Measurements from ENCODE around the gene RHOT2. TPM values are rescaled to one million over a fixed set of nuclear protein-coding genes. Genes with fewer than 3 reads are reported as not detected.

RHOT2 gene
- total and polyA plus RNA-seq, 7 experiments from 2014 or later = 32.7 to 232 (median 177) TPM

DNA sequence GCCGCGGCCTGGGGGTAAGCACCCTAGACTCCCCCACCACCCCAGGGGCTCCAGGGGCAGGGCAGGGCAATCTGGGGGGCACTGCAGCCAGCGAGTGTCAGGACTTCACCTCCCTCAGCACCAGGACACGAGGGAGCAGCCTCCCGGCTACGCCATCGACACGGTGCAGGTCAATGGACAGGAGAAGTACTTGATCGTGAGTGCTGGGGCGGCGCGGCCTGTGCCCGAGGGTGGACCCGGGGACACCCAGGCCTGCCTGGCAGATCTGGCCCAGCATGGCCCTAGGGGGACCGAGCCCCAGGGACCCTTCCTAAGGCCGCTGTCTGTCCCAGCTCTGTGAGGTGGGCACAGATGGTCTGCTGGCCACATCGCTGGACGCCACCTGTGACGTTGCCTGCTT, 4.4 kb downstream of the RHOT2 start:
- Histone ChIP-seq H3K27ac (ENCODE audit: low read depth, low read length) (no peak overlapping the region), H3K36me3 (ENCODE audit: control insufficient read depth in 2 of 3, insufficient read depth in 3 of 3, low read length in 3 of 3) (peaks cover 0 to 56% (median 3%) of the 10 kb centered on the region in 3 experiments), H3K9me3 (ENCODE audit: control insufficient read depth in 2 of 3, low read length in 3 of 3) (no peaks in the 10 kb centered on the region), H3K4me3 (ENCODE audit: low read length) (no peak overlapping the region), H3K4me1 (ENCODE audit: control insufficient read depth in 2 of 2, insufficient read depth in 2 of 2, low read length in 2 of 2) (peaks cover 3 to 4% of the 10 kb centered on the region in 2 donors), H3K27me3 (ENCODE audit: control insufficient read depth in 2 of 2, insufficient read depth in 2 of 2, low read length in 2 of 2) (no peaks in the 10 kb centered on the region)
- peaks cover 0 to 15% (median 9%) of the 10 kb centered on the region in 7 donors for H3K4me1 Mint-ChIP-seq
- ChIA-PET POLR2A (interaction anchor here (0.9 to 5.3 kb wide), 2 partner anchors 17 to 23 kb away, joined by 3 to 33 read pairs; partner anchors contain the start of gene WDR24), CTCF (no interaction called here)
- no peaks in the 10 kb centered on the region for H3K9me3 Mint-ChIP-seq
- peaks cover 0 to 7% (median 0%) of the 10 kb centered on the region in 5 donors for H3K27me3 Mint-ChIP-seq
- intact Hi-C loops (cut with micrococcal nuclease) = no loop called here
- H3K27ac Mint-ChIP-seq = no peak overlapping the region
- H3K4me3 Mint-ChIP-seq = no peak overlapping the region
- DNase-seq (no peak), ATAC-seq (no peak)
- H3K36me3 Mint-ChIP-seq = peaks cover 0 to 10% (median 3%) of the 10 kb centered on the region in 5 donors

DNA sequence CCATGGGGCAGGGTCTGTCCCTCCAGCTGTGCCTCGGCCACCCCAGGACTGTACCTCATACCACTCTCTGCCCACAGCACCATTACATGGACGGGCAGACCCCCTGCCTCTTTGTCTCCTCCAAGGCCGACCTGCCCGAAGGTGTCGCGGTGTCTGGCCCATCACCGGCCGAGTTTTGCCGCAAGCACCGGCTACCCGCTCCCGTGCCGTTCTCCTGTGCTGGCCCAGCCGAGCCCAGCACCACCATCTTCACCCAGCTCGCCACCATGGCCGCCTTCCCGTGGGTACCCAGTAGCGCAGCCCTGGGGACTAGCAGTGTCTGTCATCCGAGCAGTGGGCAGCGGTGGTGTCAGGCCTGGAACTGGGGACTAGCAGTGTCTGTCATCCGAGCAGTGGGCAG, 4.9 kb downstream of the RHOT2 start:
- H3K9me3 ChIP-seq (ENCODE audit: control insufficient read depth in 2 of 3, low read length in 3 of 3) = no peaks in the 10 kb centered on the region
- H3K27ac ChIP-seq (ENCODE audit: low read depth, low read length) = no peak overlapping the region
- ATAC-seq (no peak), DNase-seq (no peak)
- no peaks in the 10 kb centered on the region for H3K27me3 ChIP-seq (ENCODE audit: control insufficient read depth in 2 of 2, insufficient read depth in 2 of 2, low read length in 2 of 2)
- peaks cover 0 to 56% (median 3%) of the 10 kb centered on the region in 3 experiments for H3K36me3 ChIP-seq (ENCODE audit: control insufficient read depth in 2 of 3, insufficient read depth in 3 of 3, low read length in 3 of 3)
- Mint-ChIP-seq H3K27me3 (peaks cover 0 to 7% (median 0%) of the 10 kb centered on the region in 5 donors), H3K36me3 (peaks cover 0 to 10% (median 3%) of the 10 kb centered on the region in 5 donors), H3K4me3 (no peak overlapping the region), H3K9me3 (no peaks in the 10 kb centered on the region), H3K27ac (no peak overlapping the region), H3K4me1 (peaks cover 0 to 11% (median 5%) of the 10 kb centered on the region in 7 donors)
- H3K4me3 ChIP-seq (ENCODE audit: low read length) = no peak overlapping the region
- intact Hi-C loops (cut with micrococcal nuclease) = no loop called here
- H3K4me1 ChIP-seq (ENCODE audit: control insufficient read depth in 2 of 2, insufficient read depth in 2 of 2, low read length in 2 of 2) = no peaks in the 10 kb centered on the region
- ChIA-PET POLR2A (interaction anchor here (0.9 to 1.0 kb wide), 2 partner anchors 17 to 22 kb away, joined by 3 to 4 read pairs; partner anchors contain the start of gene WDR24), CTCF (no interaction called here)

DNA sequence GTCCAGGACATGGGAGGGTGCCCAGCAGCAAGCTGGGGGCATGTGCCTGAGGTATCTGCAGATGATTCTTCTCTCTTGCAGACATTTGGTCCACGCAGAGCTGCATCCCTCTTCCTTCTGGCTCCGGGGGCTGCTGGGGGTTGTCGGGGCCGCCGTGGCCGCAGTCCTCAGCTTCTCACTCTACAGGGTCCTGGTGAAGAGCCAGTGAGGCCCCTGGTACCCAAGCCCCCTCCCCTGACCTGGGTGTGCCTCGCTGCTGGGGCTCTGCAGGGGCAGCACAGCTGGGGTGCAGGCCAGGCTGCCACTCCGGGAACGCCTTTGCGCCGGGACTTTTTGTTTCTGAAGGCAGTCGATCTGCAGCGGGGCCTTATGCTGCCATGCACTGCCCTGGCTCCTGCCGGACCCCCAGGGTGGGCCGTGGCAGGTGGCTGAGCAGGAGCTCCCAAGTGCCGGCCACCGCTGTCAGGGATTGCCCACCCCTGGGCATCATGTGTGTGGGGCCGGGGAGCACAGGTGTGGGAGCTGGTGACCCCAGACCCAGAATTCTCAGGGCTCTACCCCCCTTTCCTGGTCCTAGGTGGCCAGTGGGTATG, 5.6 kb downstream of the RHOT2 start:
- peaks cover 0 to 10% (median 3%) of the 10 kb centered on the region in 5 donors for H3K36me3 Mint-ChIP-seq
- H3K36me3 ChIP-seq (ENCODE audit: control insufficient read depth in 2 of 3, insufficient read depth in 3 of 3, low read length in 3 of 3) = peaks cover 0 to 56% (median 3%) of the 10 kb centered on the region in 3 experiments
- peaks cover 0 to 7% (median 0%) of the 10 kb centered on the region in 5 donors for H3K27me3 Mint-ChIP-seq
- no peak overlapping the region for H3K4me3 Mint-ChIP-seq
- ChIA-PET POLR2A (interaction anchor here (1.0 to 1.2 kb wide), 2 partner anchors 16 to 22 kb away, joined by 3 to 4 read pairs; partner anchors contain the start of gene WDR24), CTCF (no interaction called here)
- no peaks in the 10 kb centered on the region for H3K4me1 ChIP-seq (ENCODE audit: control insufficient read depth in 2 of 2, insufficient read depth in 2 of 2, low read length in 2 of 2)
- H3K9me3 ChIP-seq (ENCODE audit: control insufficient read depth in 2 of 3, low read length in 3 of 3) = no peaks in the 10 kb centered on the region
- no peaks in the 10 kb centered on the region for H3K9me3 Mint-ChIP-seq
- intact Hi-C loops (cut with micrococcal nuclease) = no loop called here
- ATAC-seq = no peak
- no peaks in the 10 kb centered on the region for H3K27me3 ChIP-seq (ENCODE audit: control insufficient read depth in 2 of 2, insufficient read depth in 2 of 2, low read length in 2 of 2)
- H3K4me3 ChIP-seq (ENCODE audit: low read length) = no peak overlapping the region
- peaks cover 0 to 10% (median 5%) of the 10 kb centered on the region in 7 donors for H3K4me1 Mint-ChIP-seq
- no peak for DNase-seq
- H3K27ac Mint-ChIP-seq = no peak overlapping the region
- H3K27ac ChIP-seq (ENCODE audit: low read depth, low read length) = no peak overlapping the region

DNA sequence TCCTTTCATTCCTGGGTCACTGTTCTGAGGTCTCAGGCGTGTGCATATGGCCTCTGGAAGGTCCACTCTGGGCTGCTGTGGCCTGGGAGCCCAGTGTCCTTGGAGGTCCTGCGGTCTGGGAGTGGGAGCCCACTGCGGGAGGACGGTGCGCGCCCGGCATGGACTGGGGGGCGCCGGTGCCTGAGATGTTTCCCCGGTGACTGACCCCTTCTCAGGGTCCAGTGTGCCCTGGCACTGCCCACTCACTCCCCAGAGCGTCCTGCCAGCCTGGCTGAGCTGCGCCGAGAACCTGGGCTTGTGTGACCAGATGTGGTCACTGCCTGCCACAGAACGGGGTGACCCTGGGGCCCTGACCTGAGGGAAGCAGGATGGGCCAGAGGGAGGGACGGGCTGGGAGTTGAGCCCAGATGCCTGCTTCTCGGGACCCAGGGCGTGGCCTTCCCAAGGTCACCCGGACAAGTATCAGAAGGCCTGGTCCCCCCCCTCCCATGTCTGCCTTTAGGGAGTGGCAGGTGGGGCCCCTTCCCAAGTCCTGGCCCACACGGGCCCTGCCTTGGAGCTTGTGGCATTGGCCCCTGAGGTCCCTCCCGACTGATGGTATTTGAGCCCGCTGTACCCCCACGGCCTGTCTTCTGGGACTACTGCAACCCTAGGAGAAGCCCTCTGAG, 6.4 kb downstream of the RHOT2 start:
- POLR2A ChIA-PET = interaction anchor here (0.6 to 3.1 kb wide), 4 partner anchors 21 to 537 kb away, joined by 3 to 12 read pairs (median 3); no protein-coding TSS in a partner anchor
- CTCF ChIA-PET = no interaction called here
- Histone ChIP-seq H3K27me3 (ENCODE audit: control insufficient read depth in 2 of 2, insufficient read depth in 2 of 2, low read length in 2 of 2) (no peaks in the 10 kb centered on the region), H3K27ac (ENCODE audit: low read depth, low read length) (no peak overlapping the region), H3K4me3 (ENCODE audit: low read length) (no peak overlapping the region), H3K4me1 (ENCODE audit: control insufficient read depth in 2 of 2, insufficient read depth in 2 of 2, low read length in 2 of 2) (no peaks in the 10 kb centered on the region), H3K36me3 (ENCODE audit: control insufficient read depth in 2 of 3, insufficient read depth in 3 of 3, low read length in 3 of 3) (peaks cover 0 to 53% (median 3%) of the 10 kb centered on the region in 3 experiments), H3K9me3 (ENCODE audit: control insufficient read depth in 2 of 3, low read length in 3 of 3) (no peaks in the 10 kb centered on the region)
- peaks cover 0 to 14% (median 5%) of the 10 kb centered on the region in 7 donors for H3K4me1 Mint-ChIP-seq
- peak overlapping the region in 2 of 10 donors; percentile 45 to 51 for H3K4me3 Mint-ChIP-seq
- H3K9me3 Mint-ChIP-seq = no peaks in the 10 kb centered on the region
- DNase-seq (no peak), ATAC-seq (no peak)
- intact Hi-C loops (cut with micrococcal nuclease) = no loop called here
- peaks cover 0 to 7% (median 0%) of the 10 kb centered on the region in 5 donors for H3K27me3 Mint-ChIP-seq
- peaks cover 0 to 10% (median 3%) of the 10 kb centered on the region in 5 donors for H3K36me3 Mint-ChIP-seq
- no peak overlapping the region for H3K27ac Mint-ChIP-seq

DNA sequence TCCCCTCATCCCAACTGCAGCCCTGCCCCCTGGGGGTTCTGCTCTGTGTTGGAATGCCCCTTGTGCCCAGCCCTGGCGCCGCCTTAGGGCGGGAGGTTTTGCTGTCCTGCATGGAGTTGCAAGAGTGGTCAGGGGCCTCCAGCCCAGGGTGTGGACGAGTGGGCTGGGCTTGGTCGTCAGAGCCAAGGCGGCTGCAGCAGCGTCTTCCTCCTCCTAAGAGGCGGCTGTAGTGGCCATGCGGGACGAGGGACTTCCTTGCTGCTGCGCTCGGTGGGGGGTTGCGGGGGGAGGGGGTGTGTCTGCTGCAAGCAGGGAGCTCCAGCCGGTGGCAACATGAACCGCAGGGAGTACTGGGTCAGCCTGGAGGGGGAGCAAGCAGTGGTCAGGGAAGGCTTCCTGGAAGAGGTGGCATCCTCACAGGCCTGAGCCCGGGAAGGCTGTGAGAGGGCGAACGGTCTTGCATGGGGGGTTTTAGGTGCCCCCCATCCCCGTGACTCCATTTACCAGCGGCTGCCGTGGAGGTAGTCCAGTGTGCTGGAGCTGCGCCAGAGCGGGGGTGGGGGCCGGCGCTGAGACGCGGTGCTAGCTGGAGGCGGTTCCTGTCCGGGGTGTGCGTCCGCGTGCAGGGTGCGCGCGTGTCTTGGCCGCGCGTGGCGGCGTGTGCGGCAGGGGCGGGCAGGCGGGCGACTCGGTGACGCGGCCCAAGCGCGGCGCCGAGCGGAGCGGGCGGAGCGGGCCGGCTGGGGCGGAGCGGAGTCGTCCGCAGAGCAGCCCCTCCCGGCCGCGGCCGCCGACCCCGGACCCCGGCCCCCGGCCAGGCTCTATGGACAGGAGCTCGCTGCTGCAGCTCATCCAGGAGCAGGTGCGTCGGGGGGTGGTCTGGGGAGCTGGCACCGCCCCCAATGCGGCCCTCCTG, 7.3 kb downstream of the RHOT2 start, which contains the start of gene RHBDL1:
Gene RHBDL1 (plus strand): TSS at position 704 of the 916 bp plus-strand sequence. CDS start 120 bp downstream, at position 824.
- intact Hi-C loops (cut with micrococcal nuclease) = no loop called here
- Mint-ChIP-seq H3K27ac (no peak within 1 kb of the TSS), H3K4me3 (peak within 1 kb of the TSS in 7 of 10 donors; percentile 13 to 71 (median 51)), H3K27me3 (peaks cover 0 to 7% (median 0%) of the 10 kb centered on the region in 5 donors), H3K9me3 (no peaks in the 10 kb centered on the region), H3K4me1 (peaks cover 0 to 14% (median 4%) of the 10 kb centered on the region in 7 donors), H3K36me3 (peaks cover 0 to 8% (median under 1%) of the 10 kb centered on the region in 5 donors)
- Histone ChIP-seq H3K27ac (ENCODE audit: low read depth, low read length) (no peak within 1 kb of the TSS), H3K4me3 (ENCODE audit: low read length) (no peak within 1 kb of the TSS), H3K36me3 (ENCODE audit: control insufficient read depth in 2 of 3, insufficient read depth in 3 of 3, low read length in 3 of 3) (peaks cover 0 to 47% (median 2%) of the 10 kb centered on the region in 3 experiments), H3K9me3 (ENCODE audit: control insufficient read depth in 2 of 3, low read length in 3 of 3) (no peaks in the 10 kb centered on the region), H3K27me3 (ENCODE audit: control insufficient read depth in 2 of 2, insufficient read depth in 2 of 2, low read length in 2 of 2) (no peaks in the 10 kb centered on the region), H3K4me1 (ENCODE audit: control insufficient read depth in 2 of 2, insufficient read depth in 2 of 2, low read length in 2 of 2) (no peaks in the 10 kb centered on the region)
- ChIA-PET CTCF (no interaction called here), POLR2A (interaction anchor here (0.6 to 3.1 kb wide), 5 partner anchors 9 to 538 kb away, joined by 3 to 12 read pairs (median 3); partner anchors contain the start of gene JMJD8)
- ATAC-seq = no peak
- DNase-seq = no peak

Data from naive thymus-derived CD4-positive, alpha-beta T cell (primary cell).